HT-29 (cell line): Measurements from ENCODE around the gene OSBPL10. TPM values are rescaled to one million over a fixed set of nuclear protein-coding genes. Genes with fewer than 3 reads are reported as not detected.
A peak's percentile ranks its signal among the peaks of the same experiment; 100 is the strongest.
"Not testable (repeated sequence)": the region's sequence is repeated elsewhere in the genome, so short reads cannot be mapped to it uniquely, and the experiment has no call there.

Experiments
- DNase-seq: peaks from one replicate; pipeline ENCODE4 v3.0.0-alpha.2; 2015; ENCODE audit warnings: low spot score
- total RNA-seq: library from RNA; depleted of rRNA; stranded (reverse); fragments of >200 nt; shearing (Covaris generic); gene quantifications from 2 replicates; pipeline ENCODE4 v1.2.3, GENCODE V29; 2014

OSBPL10 gene
- total RNA-seq, 1 experiment from 2014 or later: 65.1 TPM

- DNase-seq: no peak
These were observed 272.1 kb downstream of the OSBPL10 start for GRCh38 chr3:31709005-31709404.

DNA sequence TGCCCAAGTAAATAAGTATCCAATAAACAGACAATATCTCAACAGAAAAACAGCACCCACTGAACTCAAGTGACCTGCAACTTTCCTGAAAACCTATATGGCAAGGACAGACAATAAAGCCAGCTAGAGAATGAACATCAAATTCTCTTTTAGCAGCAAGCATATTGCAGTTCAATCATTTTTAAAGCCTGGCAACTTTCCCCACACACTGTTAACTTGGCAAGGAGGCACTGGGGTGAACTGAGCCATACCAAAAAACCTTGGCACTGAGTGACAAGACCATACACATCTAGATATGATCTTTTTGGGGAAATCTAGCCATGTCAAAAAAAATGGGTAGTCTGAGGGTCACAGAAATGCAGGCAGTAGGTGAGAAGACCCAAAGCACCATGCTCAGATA, 273.8 kb downstream of the OSBPL10 start:
- DNase-seq: no peak

- no peak for DNase-seq
These were observed 275.3 kb downstream of the OSBPL10 start for GRCh38 chr3:31705736-31706135.

GRCh38 chr3:31704591-31705179, 276.4 kb downstream of the OSBPL10 start:
- DNase-seq: peak; percentile 68

- DNase-seq: no peak
These were observed 276.9 kb downstream of the OSBPL10 start for GRCh38 chr3:31704156-31704555.

- no peak for DNase-seq
These were observed 279.8 kb downstream of the OSBPL10 start for GRCh38 chr3:31701286-31701685.

DNA sequence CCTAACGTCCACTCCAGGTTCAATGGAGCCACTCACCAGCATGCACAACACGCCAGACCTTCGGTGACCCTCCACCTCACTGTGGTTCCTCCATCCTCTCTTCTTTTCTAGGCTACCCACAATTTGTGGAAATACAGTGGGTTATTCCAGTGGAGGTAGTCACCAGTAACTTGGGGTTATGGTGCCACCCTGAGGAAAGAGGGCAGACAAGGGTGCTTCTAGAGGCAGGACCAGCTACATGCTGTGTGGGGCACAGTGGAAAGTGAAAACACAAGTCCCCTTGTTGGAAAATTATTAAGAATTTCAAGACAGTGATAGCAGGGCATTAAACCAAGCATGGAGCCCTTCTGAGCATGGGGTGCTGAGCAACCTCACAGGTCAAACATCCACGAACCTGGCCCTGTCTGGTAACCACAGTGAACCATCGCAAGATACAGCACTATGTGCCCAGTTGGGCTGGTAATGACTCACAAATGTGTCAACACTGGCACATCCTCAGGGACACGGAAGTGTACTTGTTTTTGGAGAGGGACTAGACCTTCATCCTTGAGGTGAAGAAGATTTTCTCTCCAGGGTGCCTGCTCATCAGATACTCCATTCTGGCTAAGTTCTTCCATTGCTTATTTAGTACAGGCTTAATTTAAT, 281.6 kb downstream of the OSBPL10 start:
- no peak for DNase-seq

- DNase-seq: no peak
These were observed 284.1 kb downstream of the OSBPL10 start for GRCh38 chr3:31696815-31697548.

GRCh38 chr3:31696009-31696297, 285.1 kb downstream of the OSBPL10 start:
- no peak for DNase-seq

DNA sequence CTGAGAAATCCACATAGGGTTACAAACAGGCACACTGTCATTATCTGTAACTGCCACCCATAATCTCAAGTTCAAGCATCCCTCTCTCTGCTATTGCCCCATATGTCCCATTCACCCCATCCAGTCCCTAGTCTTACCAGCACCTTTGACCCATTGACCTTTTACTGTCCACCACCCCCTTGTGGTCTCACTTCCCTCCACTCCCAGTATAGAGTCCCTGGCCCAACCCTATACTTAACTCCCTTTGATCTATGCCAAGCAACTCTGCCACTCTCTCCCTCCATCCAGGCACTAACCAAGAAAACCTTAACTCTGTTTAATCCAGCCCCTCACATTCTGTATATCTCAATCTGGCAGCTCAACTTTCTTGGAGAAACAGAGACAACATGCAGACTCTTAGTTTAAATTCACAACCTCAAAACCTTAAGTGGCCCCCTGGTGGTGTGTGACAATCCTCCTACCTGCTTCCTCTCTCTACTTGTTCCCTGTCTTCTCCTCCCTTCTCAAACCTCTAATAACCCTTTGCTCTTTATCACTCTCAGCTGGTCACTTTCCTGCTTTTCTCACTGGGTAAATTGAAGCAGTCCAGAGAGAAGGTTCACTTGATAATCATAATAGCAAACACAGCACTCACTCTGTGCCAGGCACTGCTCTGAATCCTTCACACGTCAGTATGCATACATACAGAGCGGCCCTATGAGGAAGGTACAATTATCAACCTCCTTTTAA, 285.6 kb downstream of the OSBPL10 start:
- DNase-seq: peak; percentile 24

GRCh38 chr3:31693346-31693745, 287.7 kb downstream of the OSBPL10 start:
- DNase-seq: no peak

- no peak for DNase-seq
These were observed 288.3 kb downstream of the OSBPL10 start for GRCh38 chr3:31692751-31693150.

DNA sequence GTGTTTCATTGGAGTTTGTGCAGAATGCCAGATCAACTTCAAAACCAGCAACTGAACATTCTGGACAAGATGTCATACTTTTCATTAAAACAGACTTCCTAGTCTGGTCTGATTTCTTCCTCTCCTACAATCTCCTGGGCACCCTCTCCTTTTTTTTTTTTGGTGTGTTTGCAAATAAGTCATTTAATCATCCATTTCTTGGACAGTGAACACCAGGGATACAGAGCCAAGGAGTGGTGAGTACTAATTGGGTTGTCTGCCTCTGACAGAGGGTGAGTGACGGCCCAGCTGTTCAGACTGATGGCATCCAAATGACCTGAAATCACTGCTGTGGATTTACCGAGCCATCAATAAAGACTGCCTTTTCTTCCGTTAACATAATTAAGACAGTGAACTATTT, 290.3 kb downstream of the OSBPL10 start:
- DNase-seq: no peak

- not testable (repeated sequence) for DNase-seq
These were observed 291.5 kb downstream of the OSBPL10 start for GRCh38 chr3:31689523-31689922.

DNA sequence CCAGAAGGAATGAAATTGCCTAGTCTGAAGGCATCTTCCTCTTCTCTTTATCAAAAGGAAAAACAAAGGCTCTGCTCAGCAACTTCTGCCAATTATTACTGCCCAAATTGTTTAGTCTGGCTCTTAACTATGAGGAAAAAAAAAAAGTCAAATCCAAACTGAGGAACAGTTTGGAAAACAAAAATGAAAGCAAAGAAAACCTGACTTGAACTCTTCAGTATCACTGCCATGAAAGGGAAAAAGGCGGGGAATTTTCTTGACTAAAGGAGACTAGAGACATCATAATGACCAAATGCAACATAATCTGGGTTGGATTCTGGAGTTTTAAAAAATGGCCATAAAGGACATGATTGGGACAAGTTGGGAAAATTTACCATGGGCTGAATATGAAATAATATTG, 292.1 kb downstream of the OSBPL10 start:
- no peak for DNase-seq

DNA sequence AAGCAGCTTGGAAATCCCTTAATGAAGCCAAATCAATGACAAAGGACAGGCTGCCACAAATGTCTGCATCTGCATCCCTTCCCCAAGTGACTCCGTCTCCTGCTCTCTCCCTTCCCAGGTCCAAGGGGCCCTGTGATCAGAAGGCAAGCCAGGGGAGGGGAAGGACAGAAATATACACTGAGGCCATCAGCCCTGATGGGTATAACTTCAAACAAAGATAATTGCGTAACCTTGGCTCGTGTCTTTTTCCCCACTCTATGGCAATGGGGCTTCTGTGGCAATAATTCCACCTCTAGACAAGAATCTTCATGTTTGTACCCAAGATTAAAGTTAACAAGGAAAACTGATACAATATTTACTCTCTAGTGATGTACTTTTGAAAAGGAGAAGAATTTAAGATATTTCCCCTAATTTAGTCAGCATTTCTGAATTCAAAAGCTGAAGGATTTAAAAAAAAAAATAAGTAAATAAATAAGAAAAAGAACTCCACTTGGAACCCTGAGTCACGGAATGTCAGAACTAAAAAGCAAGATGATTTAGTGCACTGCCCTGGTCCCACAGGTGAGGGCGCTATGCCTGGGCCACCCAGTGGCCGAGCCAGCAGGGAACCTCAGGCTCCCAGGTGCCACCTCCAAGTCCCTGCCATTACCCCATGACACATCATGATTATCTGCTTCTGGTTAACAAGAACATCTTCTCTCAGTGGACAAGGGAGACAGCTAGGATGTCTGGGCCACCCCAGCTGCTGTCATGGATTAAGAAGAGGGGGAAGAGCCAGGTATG, 293.9 kb downstream of the OSBPL10 start:
- no peak for DNase-seq

DNA sequence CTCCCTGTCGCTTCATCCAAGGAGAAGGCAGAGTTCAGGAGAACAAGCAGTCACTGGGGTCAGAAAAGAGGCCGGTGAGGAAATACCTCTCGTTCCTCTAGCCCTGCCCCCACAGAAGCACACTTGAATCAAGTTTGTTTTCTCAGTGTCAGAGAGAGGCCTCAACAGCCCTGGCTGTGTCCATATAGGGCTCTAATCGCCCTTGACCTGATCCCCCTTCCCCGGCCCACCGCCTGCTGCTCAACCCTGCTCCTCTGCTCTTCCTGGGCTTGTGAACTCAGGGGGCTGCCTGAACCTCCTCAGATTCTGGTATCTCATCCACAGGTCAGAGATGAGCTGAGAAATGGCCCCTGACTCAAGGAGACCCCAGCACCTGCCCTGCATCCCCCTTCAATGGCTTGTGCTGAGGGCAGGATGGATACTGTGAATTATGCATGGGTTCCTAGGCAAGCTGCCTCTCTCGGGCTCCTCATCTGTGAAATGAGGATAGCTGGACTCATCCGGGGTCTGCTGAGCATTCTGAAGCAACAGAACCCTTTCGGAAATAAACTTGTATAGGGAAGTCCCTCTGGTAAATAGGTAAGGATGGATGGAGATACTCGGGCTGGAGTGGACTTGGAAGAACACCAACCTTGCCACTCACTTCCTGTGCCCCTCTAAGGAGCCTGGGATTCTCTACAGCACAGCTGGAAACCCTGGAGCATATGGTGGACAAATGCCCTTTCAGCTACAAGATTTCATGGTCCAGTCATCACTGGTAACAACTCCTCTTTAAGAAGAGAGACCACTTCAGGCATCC, 300.8 kb downstream of the OSBPL10 start:
- no peak for DNase-seq

GRCh38 chr3:31676556-31676955, 304.5 kb downstream of the OSBPL10 start:
- DNase-seq: no peak

DNA sequence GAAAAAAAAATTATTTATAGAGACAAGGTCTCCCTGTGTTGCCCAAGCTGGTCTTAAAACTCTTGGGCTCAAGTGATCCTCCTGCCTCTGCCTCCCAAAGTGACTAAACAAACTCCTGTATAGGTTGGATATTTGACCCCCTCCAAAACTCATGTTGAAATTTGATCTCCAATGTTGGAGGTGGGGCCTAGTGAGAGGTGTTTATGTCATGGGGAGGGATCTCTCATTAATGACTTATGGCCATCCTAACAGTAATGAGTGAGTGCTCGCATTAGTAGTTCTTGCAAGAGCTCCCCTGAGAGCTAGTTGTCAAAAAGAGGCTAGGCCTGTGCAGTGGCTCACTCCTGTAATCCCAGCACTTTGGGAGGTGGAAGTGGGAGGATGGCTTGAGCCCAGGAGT, 307.1 kb downstream of the OSBPL10 start:
- no peak for DNase-seq

- DNase-seq: no peak
These were observed 309.1 kb downstream of the OSBPL10 start for GRCh38 chr3:31671976-31672375.

- DNase-seq: no peak
These were observed 309.6 kb downstream of the OSBPL10 start for GRCh38 chr3:31671451-31671850.
